Gastroesophageal sphincter (tissue), 2 donors: Measurements from ENCODE around the gene SRPK3.

Source experiments
- POLR2A ChIP-seq, 2 donors: fragments of 450-650 bp; IDR thresholded peaks; one replicate each; pipeline ENCODE4 v1.6.1; 2017; ENCODE audit warnings: antibody characterized with exemption in 2 of 2, mild to moderate bottlenecking in 2 of 2, moderate library complexity in 1 of 2
- POLR2AphosphoS5 ChIP-seq: sonication (generic); formaldehyde crosslinking; IDR thresholded peaks from one replicate; pipeline ENCODE4 v1.6.1; 2017; ENCODE audit warnings: antibody characterized with exemption

- no peak for TF ChIP-seq POLR2A (IDR thresholded peaks at IDR 0.05)
- TF ChIP-seq POLR2AphosphoS5, result no peak
Measured at GRCh38 chrX:153789654-153790053, 8.8 kb downstream of the SRPK3 start.
